Amniotic stem cell (primary cell): ENCODE measurements around the gene LGALS7B.
"Not testable (repeated sequence)": the region's sequence is repeated elsewhere in the genome, so short reads cannot be mapped to it uniquely, and the experiment has no call there.

ENCODE experiments used
- DNase-seq: peaks from one replicate; lab custom pipeline; 2025; lab: John Stamatoyannopoulos, UW

LGALS7B gene

DNA sequence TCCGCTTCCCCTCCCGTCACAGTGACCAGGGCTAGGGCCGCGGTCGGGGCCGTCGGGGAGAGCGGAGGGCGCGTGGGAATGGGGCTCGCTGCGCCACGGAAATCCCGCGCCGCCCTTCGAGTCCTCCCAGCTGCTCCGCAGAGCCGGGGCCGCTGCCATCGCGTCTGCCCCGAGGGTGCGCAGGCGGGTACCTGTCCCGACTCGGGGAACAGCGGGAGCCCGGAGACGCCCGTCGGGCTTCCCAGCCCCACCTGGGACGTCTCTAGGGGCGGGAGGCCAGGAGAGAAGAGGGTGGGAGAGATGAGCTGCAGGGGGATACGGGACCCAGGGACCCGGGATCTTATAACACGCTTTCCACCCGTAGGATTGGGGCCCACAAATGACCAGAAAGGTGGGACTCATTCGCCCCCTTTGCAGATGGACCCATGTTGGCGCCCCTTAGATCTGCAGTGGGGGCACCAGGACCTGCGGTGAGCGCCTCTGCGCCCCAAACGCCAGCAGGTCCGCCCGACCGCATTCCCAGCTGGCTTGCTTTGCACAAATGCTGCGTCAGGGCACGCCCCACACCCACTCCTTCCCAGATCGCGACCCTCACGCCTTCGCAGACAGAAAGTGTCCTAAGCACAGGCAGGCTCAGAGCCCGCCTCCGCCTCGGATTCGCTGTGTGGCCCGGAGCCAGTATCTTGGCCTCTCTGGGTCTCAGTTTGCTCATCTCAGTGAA is 18.6 kb upstream of the LGALS7B start:
- not testable (repeated sequence) for DNase-seq

DNA sequence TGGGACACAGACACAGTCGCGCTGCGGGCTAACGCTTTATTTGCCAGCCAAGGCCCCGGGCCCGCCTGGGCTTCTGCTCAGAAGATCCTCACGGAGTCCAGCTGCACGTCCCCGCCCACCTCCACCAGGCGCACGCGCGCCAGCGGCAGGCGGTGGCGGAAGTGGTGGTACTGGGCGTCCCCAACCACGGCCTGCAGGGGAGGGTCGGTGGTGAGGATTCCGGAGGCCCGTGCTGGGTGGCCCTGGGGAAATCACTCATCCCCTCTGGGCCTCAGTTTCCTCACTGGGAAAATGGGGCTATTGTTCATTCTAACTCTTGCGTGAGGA is 18.1 kb upstream of the LGALS7B start:
- DNase-seq: not testable (repeated sequence)

DNA sequence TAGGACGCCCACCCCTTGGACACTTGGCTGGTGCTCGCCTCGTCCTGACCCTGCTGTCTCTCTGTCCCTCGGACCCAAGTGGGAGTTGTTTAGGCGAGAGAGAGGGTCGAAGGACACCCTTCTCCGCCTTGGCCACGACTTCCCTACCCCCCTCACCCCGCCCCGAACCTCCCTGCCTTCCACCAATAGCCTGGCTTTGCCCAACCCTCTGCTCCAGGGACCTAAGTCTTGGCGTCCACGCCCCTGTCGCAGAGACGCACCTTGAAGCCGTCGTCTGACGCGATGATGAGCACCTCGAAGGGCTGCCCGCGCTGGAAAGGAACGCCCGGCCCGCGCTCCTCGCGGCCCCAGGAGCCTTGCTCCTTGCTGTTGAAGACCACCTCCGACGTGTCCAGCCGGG is 17.4 kb upstream of the LGALS7B start:
- DNase-seq: not testable (repeated sequence)

DNA sequence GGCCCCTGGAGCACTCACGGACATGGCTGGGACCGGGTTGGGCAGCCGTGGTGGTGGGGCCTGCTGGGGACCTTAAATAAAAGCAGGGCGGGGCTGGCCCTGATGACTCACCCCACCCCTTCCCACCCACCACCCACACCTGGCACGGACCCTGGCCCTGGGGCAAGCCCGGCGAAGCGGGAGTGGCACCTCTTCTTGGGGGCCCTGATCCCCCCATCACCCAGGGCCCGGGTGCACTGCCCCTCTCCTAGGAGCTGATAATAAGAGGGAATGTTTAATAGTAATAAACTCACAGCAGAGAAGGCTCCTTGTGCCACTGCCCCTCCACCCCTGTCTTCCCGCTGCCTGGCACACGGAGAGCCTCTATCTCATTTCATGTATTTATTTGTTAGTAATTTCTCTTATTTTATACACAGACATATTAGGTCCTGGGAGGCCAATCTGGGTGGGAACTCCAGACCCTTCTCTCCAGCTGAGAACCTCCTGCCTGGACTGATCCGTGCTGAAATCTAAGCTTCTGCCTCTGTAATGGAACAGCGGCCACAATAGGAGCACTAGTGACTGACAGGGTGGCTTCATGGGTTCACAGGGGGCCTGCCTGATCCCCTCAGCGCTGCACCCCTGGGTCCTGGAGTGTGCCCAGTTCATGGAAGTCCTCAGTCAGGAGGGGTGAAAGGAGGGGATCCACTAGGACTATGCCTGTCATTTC is 15.4 kb upstream of the LGALS7B start, which contains the start of gene LGALS7:
Gene LGALS7, minus strand, starts transcription at position 49 of the 709 bp plus-strand sequence. Its CDS starts 25 bp downstream, at position 24.
- DNase-seq: no peak

DNA sequence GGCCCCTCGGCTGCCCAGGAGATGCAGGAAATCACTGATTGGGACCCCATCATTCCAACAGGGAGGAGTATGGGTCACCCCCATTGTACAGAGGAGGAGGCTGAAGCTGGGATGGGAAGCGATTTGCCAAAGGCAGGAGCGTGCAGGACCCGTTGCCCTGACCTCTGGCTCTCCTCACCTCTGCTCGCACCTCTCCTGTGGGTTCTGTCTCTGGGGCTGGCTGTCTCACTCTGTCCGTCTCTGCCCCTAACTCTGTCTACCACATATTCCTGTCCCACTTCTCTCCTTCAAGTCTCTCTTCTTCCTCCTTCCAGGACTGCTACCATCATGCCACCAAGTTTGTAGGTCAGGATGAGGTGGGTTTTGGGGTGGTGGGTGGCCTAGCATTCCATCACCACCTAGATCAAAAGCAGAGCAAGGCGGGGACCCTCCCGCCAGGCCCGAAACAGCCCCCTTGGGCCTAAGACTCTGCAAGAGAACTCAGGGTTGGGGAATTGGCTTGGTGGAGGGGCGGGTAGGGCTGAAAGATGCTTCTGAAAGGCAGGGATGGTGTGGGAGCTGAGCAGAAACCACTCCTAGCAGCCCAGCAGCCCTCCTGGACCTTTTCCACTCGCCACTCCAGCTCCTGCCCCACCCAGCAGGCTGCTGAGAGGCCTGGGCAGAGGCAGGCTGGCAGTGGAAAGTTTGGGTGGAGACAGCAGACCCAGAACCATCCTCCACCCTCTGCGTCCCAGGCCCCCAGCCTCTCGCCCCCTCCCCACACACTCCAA is 14.6 kb upstream of the LGALS7B start:
- no peak for DNase-seq

DNA sequence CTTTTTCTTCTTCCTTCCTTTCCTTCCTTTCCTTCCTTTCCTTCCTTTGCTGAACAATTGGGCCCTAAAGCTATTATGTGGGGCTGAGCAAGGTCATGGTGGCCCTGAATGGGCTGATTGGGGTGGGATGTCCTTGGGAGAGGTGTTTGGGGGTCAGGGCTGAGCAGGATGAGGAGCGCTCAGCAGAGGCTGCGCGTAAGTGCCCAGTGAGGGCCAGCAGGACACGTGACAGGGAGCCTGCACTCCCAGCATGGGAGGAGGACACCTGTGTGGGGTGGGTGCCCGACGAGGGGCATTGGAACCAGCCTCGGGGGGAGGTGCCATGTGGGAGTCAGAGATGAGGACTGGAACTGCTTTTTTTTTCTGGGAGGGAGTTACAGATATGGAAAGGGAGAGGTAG is 10.3 kb upstream of the LGALS7B start:
- DNase-seq: no peak

DNA sequence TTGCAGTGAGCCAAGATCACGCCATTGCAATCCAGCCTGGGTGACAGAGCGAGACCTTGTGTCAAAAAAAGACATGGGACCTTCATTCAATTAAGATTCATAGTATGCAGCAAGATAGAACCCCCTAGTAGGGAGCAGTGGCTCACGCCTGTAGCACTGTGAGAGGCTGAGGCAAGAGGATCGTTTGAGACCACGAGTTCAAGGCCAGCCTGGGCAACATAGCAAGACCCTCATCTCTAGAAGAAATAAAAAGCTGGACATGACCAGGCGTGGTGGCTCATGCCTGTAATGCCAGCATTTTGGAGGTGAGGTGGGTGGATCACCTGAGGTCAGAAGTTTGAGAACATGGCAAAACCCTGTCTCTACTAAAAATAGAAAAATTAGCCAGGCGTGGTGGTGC is 8.6 kb upstream of the LGALS7B start:
- no peak for DNase-seq

DNA sequence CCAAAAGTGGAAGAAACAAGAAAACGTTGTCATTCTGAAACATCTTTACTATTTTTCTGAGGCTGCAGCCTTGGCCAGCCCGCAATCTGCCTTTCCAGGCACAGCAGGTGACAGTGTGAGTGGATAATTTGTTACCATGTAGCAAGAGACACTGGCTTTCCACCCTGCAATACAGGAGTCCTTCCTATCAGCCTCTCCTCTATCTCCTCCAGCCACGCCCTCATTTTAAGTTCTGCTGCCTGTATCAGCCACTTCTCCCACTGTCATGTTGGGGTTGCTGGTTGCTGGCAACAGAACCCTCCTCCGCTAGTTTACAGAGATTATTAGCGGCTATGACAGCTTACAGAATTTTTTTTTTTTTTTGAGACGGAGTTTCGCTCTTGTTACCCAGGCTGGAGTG is 7.9 kb upstream of the LGALS7B start:
- DNase-seq: no peak

DNA sequence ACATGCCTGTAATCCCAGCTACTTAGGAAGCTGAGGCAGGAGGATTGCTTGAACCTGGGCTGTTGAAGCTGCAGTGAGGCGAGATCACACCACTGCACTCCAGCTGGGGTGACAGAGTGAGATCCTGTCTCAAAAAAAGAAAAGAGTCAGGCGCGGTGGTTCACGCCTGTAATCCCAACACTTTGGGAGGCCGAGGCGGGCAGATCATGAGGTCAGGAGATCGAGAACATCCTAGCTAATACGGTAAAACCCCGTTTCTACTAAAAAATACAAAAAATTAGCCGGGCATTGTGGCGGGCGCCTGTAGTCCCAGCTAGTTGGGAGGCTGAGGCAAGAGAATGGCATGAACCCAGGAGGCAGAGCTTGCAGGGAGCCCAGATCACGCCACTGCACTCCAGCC is 6.8 kb upstream of the LGALS7B start:
- not testable (repeated sequence) for DNase-seq

DNA sequence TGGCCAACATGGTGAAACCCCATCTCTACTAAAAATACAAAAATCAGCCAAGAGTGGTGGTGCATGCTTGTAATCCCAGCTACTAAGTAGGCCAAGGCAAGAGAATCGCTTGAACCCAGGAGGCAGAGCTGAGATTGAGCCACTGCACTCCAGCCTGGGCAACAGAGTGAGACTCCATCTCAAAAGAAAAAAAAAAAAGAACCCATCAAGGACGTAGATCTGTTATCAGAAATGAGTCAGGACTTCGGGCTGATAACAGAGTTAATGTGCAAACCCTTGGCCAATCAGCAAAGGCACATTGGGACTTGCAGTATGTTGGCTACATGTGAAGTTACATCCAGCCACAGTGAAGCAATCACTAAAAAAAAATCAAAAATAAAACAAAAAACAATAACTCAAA is 4.8 kb upstream of the LGALS7B start:
- DNase-seq: no peak

DNA sequence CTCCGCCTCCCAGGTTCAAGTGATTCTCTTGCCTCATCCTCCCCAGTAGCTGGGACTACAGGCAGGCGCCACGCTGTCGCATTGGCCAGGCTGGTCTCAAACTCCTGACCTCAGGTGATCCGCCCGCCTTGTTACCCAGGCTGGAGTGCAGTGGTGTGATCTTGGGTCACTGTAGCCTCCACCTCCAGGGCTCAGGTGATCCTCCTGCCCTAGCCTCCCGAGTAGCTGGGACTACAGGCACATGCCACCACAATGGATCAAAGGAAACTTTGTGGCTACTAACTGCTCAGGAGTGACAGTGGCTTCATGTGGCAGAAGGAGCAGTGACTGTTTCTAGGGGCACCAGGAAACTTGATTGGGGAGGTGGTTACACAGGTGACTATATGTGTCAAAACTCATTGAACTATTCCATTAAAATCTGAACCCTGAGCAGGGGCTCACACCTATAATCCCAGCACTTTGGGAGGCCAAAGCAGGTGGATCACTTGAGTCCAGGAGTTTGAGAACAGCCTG is 3.8 kb upstream of the LGALS7B start:
- DNase-seq: no peak

DNA sequence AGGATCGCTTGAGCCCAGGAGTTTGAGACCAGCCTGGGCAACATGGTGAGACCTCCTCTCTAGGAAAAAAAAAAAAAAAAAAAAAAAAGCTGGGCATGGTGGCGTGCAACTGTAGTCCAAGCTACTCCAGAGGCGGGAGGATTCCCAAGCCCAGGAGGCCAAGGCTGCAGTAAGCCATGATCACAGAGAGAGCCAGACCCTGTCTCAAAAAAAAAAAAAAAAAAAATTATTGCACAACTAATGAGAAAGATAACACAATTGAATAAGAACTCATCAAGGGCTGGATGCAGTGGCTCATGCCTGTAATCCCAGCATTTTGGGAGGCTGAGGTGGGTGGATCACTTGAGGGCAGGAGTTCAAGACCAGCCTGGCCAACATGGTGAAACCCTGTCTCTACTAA is 2.9 kb upstream of the LGALS7B start:
- DNase-seq: not testable (repeated sequence)

DNA sequence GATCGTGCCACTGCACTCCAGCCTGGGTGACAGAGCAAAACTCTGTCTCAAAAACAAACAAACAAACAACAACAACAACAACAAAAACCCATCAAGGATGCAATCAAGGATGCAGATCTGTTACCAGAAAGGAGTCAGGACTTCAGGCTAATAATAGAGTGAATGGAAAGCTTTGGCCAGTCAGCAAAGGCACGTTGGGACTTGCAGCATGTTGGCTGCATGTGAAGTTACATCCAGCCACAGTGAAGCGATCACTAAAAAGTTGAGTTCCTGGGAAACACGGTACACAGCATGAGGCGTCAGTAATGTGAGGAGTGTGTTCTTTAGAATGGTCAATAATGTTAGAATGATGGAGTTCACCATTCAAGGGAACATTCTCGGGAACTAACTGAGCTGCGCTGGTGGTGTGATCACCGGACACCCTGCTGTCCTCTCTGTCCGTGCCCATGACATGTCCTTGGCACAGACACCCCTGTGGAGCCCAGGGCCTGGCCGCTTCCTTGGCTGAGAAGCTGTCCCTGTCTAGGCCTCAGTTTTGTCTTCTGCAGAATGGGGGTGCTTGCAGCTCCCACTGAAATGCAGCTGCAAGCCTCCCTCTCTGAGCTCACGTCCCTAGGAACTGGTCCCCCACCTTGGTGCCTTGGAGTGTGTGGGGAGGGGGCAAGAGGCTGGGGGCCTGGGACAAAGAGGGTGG is 2.3 kb upstream of the LGALS7B start:
- DNase-seq: no peak

DNA sequence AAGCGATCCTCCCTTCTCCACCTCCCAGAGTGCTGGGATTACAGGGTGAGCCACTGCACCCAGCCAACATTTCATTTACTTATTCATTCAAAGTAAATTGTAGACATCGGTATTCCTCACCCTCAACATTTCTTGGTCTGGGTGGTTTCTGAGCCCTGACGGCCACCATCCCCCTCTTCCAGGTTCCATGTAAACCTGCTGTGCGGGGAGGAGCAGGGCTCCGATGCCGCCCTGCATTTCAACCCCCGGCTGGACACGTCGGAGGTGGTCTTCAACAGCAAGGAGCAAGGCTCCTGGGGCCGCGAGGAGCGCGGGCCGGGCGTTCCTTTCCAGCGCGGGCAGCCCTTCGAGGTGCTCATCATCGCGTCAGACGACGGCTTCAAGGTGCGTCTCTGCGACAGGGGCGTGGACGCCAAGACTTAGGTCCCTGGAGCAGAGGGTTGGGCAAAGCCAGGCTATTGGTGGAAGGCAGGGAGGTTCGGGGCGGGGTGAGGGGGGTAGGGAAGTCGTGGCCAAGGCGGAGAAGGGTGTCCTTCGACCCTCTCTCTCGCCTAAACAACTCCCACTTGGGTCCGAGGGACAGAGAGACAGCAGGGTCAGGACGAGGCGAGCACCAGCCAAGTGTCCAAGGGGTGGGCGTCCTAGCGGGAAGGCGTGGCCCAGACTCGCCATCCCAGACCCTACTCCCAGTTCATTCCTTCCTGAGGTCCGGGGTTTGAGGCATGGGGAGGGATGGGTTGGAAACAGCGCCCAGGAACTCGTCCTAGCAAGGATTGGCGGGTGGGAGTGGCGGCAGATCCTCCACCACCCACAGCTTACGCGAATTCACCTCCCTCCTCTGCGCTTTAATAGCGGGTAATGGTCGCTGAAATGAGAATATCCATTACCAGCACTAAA is 1.8 kb downstream of the LGALS7B start:
- not testable (repeated sequence) for DNase-seq

DNA sequence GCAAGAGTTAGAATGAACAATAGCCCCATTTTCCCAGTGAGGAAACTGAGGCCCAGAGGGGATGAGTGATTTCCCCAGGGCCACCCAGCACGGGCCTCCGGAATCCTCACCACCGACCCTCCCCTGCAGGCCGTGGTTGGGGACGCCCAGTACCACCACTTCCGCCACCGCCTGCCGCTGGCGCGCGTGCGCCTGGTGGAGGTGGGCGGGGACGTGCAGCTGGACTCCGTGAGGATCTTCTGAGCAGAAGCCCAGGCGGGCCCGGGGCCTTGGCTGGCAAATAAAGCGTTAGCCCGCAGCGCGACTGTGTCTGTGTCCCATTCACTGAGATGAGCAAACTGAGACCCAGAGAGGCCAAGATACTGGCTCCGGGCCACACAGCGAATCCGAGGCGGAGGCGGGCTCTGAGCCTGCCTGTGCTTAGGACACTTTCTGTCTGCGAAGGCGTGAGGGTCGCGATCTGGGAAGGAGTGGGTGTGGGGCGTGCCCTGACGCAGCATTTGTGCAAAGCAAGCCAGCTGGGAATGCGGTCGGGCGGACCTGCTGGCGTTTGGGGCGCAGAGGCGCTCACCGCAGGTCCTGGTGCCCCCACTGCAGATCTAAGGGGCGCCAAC is 2.6 kb downstream of the LGALS7B start:
- DNase-seq: not testable (repeated sequence)

DNA sequence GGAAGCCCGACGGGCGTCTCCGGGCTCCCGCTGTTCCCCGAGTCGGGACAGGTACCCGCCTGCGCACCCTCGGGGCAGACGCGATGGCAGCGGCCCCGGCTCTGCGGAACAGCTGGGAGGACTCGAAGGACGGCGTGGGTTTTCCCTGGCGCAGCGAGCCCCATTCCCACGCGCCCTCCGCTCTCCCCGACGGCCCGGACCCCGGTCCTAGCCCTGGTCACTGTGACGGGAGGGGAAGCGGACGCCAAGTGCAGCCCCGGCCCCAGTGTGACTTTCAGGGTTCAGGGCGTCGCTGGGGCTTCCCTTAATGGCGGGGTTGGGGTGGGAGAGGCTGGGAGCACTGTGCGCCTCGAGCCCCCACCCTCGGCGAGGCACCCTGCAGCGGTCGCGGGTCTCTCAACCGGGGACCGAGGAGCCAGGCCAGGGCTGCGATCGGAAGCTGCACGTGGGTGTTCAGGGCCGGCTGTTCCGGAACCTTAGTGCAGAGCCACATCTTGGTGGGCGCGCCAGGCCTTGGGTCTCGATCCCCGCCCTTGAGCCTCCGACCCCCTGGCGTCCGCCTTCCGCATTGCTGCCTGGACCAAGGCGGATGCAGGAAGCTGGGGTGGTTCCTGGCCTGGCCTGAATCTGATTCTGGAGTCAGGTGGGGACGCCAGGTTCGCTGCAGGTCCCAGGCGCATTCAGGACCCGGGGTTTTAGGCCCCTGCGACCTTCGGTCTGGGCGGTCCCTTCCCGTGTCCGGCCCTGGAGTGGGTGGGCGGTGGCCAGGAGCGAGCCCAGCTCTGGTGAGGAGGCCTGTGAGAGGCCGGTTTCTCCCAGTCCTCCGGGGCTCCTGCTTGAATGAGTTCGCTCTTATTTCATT is 3.5 kb downstream of the LGALS7B start:
- DNase-seq: no peak

DNA sequence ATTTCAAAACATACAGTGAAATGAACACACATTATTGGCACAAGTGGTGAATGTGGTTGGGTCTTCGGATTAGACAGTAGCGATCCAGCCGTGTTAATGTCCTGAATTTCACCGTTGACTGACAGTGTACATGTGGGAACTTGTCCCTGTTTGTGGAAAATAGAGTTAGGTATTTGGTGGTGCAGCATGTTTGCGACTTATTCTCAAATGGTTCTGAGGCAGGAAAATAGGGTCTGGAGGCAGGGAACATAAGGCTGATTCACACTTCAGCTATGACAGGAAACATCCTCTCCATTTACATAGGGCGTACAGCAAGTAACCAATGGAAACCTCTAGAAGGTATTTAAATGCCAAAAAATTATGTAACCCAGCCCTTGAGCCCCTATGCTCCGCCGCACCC is 4.2 kb downstream of the LGALS7B start:
- DNase-seq: no peak

DNA sequence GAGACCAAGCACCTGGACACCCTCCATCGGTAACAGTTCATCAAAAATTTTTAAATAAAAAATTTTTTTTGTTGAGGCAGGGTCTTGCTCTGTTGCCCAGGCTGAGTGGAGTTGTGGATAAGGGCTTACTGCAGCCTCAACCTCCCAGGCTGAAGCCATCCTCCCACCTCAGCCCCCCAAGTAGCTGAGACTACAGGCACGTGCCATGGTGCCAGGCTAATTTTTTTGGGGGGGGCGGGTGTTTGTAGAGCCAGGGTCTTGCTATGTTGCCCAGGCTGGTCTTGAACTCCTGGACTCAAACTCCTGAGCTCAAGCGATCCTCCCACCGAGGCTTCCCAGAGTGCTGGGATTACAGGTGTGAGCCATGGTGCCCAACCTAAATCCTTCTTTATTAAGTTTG is 4.7 kb downstream of the LGALS7B start:
- no peak for DNase-seq

DNA sequence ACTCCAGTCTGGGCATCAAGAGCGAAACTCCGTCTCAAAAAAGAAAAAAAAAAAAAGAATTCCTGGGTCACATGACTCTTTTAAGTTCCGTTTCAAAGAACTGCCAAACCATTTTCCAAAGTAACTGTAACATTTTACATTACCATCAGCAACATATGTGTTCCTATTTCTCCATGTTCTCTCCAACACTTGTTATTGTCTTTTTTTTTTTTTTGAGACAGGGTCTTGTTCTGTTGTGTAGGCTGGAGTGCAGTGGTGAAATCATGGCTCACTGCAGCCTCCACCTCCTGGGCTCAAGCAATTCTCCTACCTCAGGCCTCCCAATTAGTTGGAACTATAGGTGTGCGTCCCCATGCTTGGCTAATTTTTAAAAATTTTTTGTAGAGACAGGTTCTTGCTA is 6.5 kb downstream of the LGALS7B start:
- no peak for DNase-seq

DNA sequence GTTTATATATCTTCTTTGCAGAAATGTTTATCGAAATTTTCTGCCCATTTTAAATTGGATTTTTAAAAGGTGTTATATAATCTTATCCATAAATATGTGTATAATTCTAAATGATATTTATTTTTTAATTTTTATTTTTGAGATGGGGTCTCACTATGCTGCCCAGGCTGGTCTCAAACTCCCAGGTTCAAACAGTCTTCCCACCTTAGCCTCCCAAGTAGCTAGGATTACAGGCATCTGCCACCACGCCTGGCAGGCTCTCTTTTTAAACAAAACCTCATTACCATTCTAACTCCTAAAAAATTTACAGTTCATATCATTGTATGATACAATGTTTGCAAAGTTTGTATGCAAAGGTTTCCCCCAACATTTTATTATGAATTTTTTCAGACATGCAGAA is 7.2 kb downstream of the LGALS7B start:
- no peak for DNase-seq
